Spleen (tissue), 7 donors: Measurements from ENCODE around the gene ST6GALNAC2.

Experiments used
- POLR2A ChIP-seq, 3 donors: fragments of 450-650 bp; IDR thresholded peaks; one replicate each; pipeline ENCODE4 v1.5.1; 2017; ENCODE audit warnings: antibody characterized with exemption in 3 of 3, mild to moderate bottlenecking in 1 of 3
- TF ChIP-seq, protein P1 (sequence below), 11 experiments: fragments of 200-600 bp in 7 of 11; fragments of 450-650 bp in 4 of 11; sonication (generic) in 4 of 11; IDR thresholded peaks in 8 of 11; conservative IDR thresholded peaks in 3 of 11; 1 replicate in 7 of 11; 2 replicates in 4 of 11; pipeline versions ENCODE4 v1.4.0 to v1.8.0; 2016 to 2021; ENCODE audit warnings: antibody characterized with exemption in 11 of 11, inconsistent platforms in 4 of 11, mild to moderate bottlenecking in 1 of 11
- donor health status: DM: no; HTN: no; CAD: no; lungs with moderate emphysema.
- donor health status: DM: no; HTN: no; CAD: no.
- donor health status: DM: no; HTN: no; CAD: no.

DNA sequence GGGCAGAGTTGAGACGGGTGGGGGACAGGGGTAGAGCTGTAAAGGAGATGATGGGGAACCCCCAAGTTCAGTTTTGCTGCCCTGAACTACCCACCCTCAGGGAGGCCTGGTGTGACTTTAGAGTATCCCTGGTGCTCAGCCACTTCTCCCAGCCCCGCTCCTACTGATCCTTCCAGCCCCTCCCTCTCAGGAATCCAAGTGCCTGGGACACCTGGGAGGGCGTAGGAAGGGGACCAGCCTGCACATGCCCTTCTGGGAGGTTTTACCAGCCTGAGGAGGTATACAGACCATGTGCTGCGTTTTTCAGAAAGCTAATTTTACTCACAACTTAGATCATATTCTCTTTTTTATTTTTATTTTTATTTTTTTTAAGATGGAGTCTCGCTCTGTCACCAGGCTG, 4.1 kb downstream of the ST6GALNAC2 start:
- TF ChIP-seq, protein P1, sequence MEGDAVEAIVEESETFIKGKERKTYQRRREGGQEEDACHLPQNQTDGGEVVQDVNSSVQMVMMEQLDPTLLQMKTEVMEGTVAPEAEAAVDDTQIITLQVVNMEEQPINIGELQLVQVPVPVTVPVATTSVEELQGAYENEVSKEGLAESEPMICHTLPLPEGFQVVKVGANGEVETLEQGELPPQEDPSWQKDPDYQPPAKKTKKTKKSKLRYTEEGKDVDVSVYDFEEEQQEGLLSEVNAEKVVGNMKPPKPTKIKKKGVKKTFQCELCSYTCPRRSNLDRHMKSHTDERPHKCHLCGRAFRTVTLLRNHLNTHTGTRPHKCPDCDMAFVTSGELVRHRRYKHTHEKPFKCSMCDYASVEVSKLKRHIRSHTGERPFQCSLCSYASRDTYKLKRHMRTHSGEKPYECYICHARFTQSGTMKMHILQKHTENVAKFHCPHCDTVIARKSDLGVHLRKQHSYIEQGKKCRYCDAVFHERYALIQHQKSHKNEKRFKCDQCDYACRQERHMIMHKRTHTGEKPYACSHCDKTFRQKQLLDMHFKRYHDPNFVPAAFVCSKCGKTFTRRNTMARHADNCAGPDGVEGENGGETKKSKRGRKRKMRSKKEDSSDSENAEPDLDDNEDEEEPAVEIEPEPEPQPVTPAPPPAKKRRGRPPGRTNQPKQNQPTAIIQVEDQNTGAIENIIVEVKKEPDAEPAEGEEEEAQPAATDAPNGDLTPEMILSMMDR (IDR thresholded peaks at IDR 0.05 in 8 of 11, conservative IDR thresholded peaks at IDR 0.05 in 3 of 11), result no peak
- no peak for TF ChIP-seq POLR2A (IDR thresholded peaks at IDR 0.05)
